Testis (tissue), 3 donors: Measurements from ENCODE around the gene CSF2. TPM values are rescaled to one million over a fixed set of nuclear protein-coding genes. Genes with fewer than 3 reads are reported as not detected.
A peak's percentile ranks its signal among the peaks of the same experiment; 100 is the strongest.

Source experiments
- DNase-seq: peaks from one replicate; pipeline ENCODE4 v3.0.0-alpha.2; 2019
- H3K27ac ChIP-seq, 2 donors: fragments of 200-600 bp; sonication (generic); one replicate each; pipeline ENCODE4 v1.5.1; 2019
- H3K27me3 ChIP-seq: fragments of 200-600 bp; sonication (generic); one replicate; pipeline ENCODE4 v1.5.1; 2019
- H3K36me3 ChIP-seq: fragments of 200-600 bp; sonication (generic); one replicate; pipeline ENCODE4 v1.5.1; 2017; ENCODE audit warnings: low read depth; ENCODE audit errors: missing control alignments
- H3K4me1 ChIP-seq: fragments of 200-600 bp; sonication (generic); one replicate; pipeline ENCODE4 v1.5.1; 2019
- H3K4me3 ChIP-seq, 2 donors: fragments of 200-600 bp; sonication (generic); one replicate each; pipeline ENCODE4 v1.5.1; 2017 to 2019
- H3K9me3 ChIP-seq: fragments of 200-600 bp; sonication (generic); one replicate; pipeline ENCODE4 v1.5.1; 2017
- POLR2A ChIP-seq: fragments of 450-650 bp; IDR thresholded peaks from one replicate; pipeline ENCODE4 v1.6.1; 2017; ENCODE audit warnings: antibody characterized with exemption, mild to moderate bottlenecking, moderate library complexity
- WGBS, 2 donors: methylation state at CpG; one replicate each; pipeline ENCODE4 v1.1.5; 2018; 5-methylcytosine and 5-hydroxymethylcytosine counted together
- intact Hi-C: fragments of 100-400 bp; cut with DNase I; formaldehyde crosslinking; loops from one replicate; pipeline ENCODE4 v1.15.1; 2023; ENCODE audit warnings: low total_unique reads
- polyA plus RNA-seq: library from polyadenylated mRNA; stranded (reverse); fragments of 350-450 nt; fragmentation: Illumina TruSeq; extraction: RNeasy Lipid Tissue Mini Kit (QIAGEN cat#74804); gene quantifications from one replicate; pipeline ENCODE4 v1.2.3, GENCODE V29; 2014; ENCODE audit warnings: low read depth, low replicate concordance; ENCODE audit not compliant: insufficient read depth
- total RNA-seq, 2 donors: library from RNA; depleted of rRNA; stranded (reverse); fragments of >200 nt; gene quantifications; one replicate each; pipeline ENCODE4 v1.2.3, GENCODE V29; 2016
- TF ChIP-seq, protein P1 (sequence below), 3 experiments: fragments of 450-650 bp in 2 of 3; fragments of 200-600 bp in 1 of 3; sonication (generic) in 1 of 3; IDR thresholded peaks; one replicate each; pipeline ENCODE4 v1.5.1; 2016 to 2019; ENCODE audit warnings: antibody characterized with exemption in 3 of 3, mild to moderate bottlenecking in 2 of 3, moderate library complexity in 1 of 3

The CSF2 gene
- total and polyA plus RNA-seq, 3 donors from 2014 or later, result not detected

DNA sequence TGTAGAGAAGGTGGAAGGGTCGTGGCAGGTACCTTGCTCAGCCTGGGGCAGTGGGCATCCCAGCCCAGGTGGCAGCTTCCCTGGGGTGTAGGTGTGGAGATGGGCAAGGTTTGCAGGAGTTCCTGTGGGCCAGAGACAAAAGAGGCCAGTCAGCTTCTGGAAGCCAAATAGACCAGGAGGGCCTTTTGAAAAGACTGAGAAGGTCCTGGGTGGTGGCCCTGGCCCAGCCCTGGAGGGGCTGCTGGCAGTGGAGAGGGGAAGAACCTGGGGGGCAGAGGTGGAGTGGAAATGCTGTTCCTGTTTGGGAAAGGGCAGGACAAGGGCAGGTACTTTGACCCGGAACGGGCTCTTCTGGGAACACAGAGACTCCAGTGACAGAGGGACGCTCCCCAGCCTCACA, 20.1 kb upstream of the CSF2 start:
- intact Hi-C loops, result no loop called here
- no peaks in the 10 kb centered on the region for H3K9me3 ChIP-seq
- H3K27ac ChIP-seq, result no peak overlapping the region
- H3K4me3 ChIP-seq, result no peak overlapping the region
- 88 to 91% methylated on average over 4 of the region's 4 CpGs for WGBS, 2 donors
- peak; percentile 8 for DNase-seq
- no peaks in the 10 kb centered on the region for H3K36me3 ChIP-seq
- no peaks in the 10 kb centered on the region for H3K27me3 ChIP-seq
- no peaks in the 10 kb centered on the region for H3K4me1 ChIP-seq
- no peak for TF ChIP-seq POLR2A
- TF ChIP-seq, protein P1, sequence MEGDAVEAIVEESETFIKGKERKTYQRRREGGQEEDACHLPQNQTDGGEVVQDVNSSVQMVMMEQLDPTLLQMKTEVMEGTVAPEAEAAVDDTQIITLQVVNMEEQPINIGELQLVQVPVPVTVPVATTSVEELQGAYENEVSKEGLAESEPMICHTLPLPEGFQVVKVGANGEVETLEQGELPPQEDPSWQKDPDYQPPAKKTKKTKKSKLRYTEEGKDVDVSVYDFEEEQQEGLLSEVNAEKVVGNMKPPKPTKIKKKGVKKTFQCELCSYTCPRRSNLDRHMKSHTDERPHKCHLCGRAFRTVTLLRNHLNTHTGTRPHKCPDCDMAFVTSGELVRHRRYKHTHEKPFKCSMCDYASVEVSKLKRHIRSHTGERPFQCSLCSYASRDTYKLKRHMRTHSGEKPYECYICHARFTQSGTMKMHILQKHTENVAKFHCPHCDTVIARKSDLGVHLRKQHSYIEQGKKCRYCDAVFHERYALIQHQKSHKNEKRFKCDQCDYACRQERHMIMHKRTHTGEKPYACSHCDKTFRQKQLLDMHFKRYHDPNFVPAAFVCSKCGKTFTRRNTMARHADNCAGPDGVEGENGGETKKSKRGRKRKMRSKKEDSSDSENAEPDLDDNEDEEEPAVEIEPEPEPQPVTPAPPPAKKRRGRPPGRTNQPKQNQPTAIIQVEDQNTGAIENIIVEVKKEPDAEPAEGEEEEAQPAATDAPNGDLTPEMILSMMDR (IDR thresholded peaks at IDR 0.05), result no peak

DNA sequence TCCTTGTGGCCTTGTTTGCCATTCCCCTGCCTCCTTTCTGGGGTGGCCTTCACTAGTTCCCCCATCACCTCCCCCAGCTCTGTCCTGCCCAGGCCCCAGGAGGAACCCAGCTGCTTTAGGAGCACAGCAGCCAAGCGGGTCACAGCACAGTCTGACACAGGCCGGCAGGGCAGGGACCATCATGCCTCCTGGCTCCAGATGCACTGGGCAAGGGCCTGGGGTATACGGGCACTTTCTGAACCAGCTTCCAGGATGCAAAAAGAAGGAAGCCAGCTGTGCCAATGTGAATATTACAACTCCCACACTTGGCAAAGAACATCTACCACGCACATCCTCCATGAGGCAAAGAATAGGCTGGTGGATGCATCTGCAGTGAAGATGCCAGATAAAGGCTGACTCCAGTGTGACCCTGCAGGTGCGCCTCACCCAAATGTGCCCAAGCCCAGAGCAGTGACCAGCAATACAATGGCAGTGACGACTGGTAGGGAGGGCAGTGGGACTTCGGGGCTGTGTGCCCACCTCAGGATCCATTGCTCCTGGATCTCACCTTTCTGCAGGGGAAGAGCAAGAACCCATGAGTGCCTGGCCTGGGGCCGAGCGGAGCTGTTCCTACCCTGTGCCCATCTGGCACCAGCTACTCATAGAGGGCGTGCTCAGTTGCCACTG, 19.4 kb upstream of the CSF2 start:
- Histone ChIP-seq H3K36me3 (no peaks in the 10 kb centered on the region), H3K4me1 (no peaks in the 10 kb centered on the region), H3K27me3 (no peaks in the 10 kb centered on the region), H3K4me3 (no peak overlapping the region), H3K9me3 (no peaks in the 10 kb centered on the region), H3K27ac (no peak overlapping the region)
- peak; percentile 9 for DNase-seq
- TF ChIP-seq, protein P1 (IDR thresholded peaks at IDR 0.05), result no peak
- no peak for TF ChIP-seq POLR2A
- intact Hi-C loops, result no loop called here
- WGBS, 2 donors, result 85 to 90% methylated on average over 8 to 10 of the region's 10 CpGs

DNA sequence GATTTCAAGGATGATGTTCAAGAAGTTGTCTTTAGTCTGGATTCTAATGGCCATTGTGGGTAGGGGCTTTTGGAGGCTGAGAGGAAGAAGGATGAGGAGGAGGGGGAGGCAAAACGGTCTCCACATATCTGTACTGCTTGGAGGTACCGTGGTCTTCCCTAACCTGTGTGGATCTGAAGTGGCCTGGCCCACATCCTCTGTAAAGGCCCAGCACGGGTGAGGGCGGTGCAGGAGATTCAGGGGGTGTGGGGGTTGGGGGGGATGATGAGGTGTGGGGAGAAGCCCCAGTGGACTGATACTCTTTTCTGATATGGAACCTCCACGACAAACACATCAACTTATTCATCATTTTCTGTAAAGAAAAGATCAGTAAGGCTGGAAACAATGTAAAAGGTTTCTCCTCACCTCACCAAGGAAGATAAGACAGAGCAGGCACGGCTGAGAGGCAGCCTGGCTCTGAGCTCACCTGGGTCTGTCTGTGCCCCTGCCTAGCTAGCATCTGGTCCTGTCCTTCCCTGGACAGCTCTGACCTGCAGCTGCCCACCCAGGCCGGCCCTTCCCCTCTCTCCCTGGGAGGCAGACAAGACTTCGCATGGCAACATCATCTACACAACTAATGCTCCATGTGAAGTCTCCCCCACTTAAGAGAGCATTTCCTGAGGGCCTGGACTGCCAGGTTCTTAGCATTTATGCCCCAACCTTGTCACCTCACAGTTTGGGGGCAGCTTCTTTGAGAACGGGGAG, 18.7 kb upstream of the CSF2 start:
- WGBS, 2 donors, result 75 to 79% methylated on average over 9 of the region's 9 CpGs
- Histone ChIP-seq H3K4me3 (no peak overlapping the region), H3K27ac (no peak overlapping the region), H3K4me1 (no peaks in the 10 kb centered on the region), H3K27me3 (no peaks in the 10 kb centered on the region), H3K9me3 (no peaks in the 10 kb centered on the region), H3K36me3 (no peaks in the 10 kb centered on the region)
- no peak for TF ChIP-seq POLR2A
- TF ChIP-seq, protein P1 (IDR thresholded peaks at IDR 0.05), result no peak
- DNase-seq, result peak; percentile 6
- intact Hi-C loops, result no loop called here

DNA sequence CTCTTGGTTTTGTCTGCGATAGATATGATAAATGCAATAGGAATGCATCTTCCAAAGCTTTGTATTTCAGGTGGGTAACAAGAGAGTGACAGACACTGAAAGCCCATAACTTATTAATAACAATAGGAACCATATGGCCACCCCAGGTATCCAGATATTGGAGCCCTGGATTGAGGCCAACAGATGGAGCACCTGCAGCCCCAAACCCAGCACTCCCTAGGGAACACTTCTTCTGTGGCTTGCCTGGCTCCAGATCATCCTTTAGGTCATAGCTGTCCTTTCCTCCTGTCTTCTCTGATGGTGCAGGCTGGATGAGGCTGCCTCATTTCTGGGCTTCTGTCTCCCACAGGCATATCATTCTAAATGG, 18.2 kb upstream of the CSF2 start:
- H3K4me3 ChIP-seq, result no peak overlapping the region
- DNase-seq, result peak; percentile 5

More for the DNA sequence above, 18.2 kb upstream of the CSF2 start:
- no peaks in the 10 kb centered on the region for H3K27me3 ChIP-seq
- H3K27ac ChIP-seq, result no peak overlapping the region
- H3K9me3 ChIP-seq, result no peaks in the 10 kb centered on the region
- no peaks in the 10 kb centered on the region for H3K4me1 ChIP-seq
- 100% methylated on average over 1 of the region's 1 CpG for WGBS, 2 donors
- intact Hi-C loops, result no loop called here
- H3K36me3 ChIP-seq, result no peaks in the 10 kb centered on the region
- TF ChIP-seq, protein P1 (IDR thresholded peaks at IDR 0.05), result no peak
- TF ChIP-seq POLR2A, result no peak
